ENCODE data around the gene TGFBR3L. TPM values are rescaled to one million over a fixed set of nuclear protein-coding genes. Genes with fewer than 3 reads are reported as not detected.

Gene TGFBR3L
- total and polyA plus RNA-seq, 10 of the 15 experiments (the other 5 are each of a cell fraction or from before 2014, with no cell fraction given) = 0.20 to 0.23 TPM; not detected in 8

DNA sequence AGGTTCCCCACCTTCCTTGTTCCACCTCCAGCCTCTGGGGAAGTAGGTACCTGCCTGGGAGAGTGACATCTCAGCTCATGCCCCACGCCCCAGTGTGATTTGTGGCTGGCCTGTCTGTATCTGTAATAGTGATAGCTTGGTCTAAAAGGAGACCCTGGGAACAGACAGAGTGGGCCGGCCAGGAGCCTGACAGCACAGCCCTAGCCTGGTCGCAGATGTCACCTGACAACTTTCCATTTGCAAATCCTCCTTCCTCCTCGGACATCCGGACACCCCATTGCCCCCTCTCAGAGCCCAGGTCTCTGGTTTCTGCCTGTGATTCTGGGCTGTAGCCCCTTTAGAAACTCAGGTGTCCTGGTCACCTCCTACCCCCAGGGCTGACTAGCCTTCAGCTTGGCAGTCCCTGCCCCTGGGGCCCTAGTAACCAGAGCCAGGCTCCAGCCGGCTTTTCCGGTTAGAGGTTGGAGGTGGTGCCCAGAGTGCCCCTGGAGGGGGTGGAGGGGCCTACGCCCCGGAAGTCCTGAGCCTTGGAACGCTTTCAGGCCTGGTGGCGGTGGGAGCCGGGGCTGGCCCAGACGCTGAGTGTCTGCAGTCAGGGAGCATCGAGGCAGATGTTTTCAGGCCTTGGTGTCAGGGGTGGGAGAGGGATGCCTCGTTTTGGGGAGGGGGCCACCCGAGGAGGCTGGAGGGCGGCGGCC lies 19.9 kb upstream of the TGFBR3L start:
- ChIA-PET CTCF (no interaction called here), SMC1A (ENCODE audit: uncharacterized antibody, unreplicated experiment) (no interaction called here), POLR2A (no interaction called here), RAD21 (ENCODE audit: unreplicated experiment) (no interaction called here)
- TF ChIP-seq BCLAF1 (IDR thresholded peaks at IDR 0.05) (no peak), SRF (IDR thresholded peaks at IDR 0.05; ENCODE audit: low read depth in 2 of 2, low read length in 2 of 2) (no peak), CHD1 (IDR thresholded peaks at IDR 0.05; ENCODE audit: low read depth, low read length) (no peak), ZBTB11 (CRISPR knock-in tag; IDR thresholded peaks at IDR 0.05) (no peak), SMAD5 (IDR thresholded peaks at IDR 0.05; ENCODE audit: low read depth) (no peak), ZNF687 (IDR thresholded peaks at IDR 0.05) (no peak), NR2F1 (conservative IDR thresholded peaks at IDR 0.05) (no peak), USF1 (IDR thresholded peaks at IDR 0.05; ENCODE audit: borderline replicate concordance, extremely low read length, insufficient read depth, low read depth, low read length) (no peak), POLR2AphosphoS2 (IDR thresholded peaks at IDR 0.05; ENCODE audit: low read depth, low read length) (no peak), ZNF622 (IDR thresholded peaks at IDR 0.05) (no peak), DPF2 (IDR thresholded peaks at IDR 0.05) (no peak), NR2C1 (IDR thresholded peaks at IDR 0.05) (no peak)
- FAIRE-seq (no peak), DNase-seq (ENCODE audit: low read depth, low spot score) (no peak), ATAC-seq (peak; percentile 21; the same call in 2 of the 3 replicates)
- H3K27ac ChIP-seq (ENCODE audit: control insufficient read depth, insufficient read depth) = no peak overlapping the region
- BruUV-seq (replicated peaks) = no TSS peak
- no peak overlapping the region for H3K4me3 ChIP-seq
- no peak overlapping the region for H2AFZ ChIP-seq (ENCODE audit: control insufficient read depth, low read depth, low read length)
- 43% methylated on average over 18 of the region's 18 CpGs for WGBS (ENCODE audit: insufficient coverage, insufficient replicate concordance, low lambda C conversion rate, missing lambda C conversion rate)
- H3K4me1 ChIP-seq (ENCODE audit: control insufficient read depth, insufficient read depth, low read length) = no peaks in the 10 kb centered on the region
- no peaks in the 10 kb centered on the region for H3K36me3 ChIP-seq (ENCODE audit: control insufficient read depth in 2 of 2, insufficient read depth in 2 of 2, low read length in 1 of 2)
- no peaks in the 10 kb centered on the region for H3K79me2 ChIP-seq (ENCODE audit: control insufficient read depth, insufficient read depth, low read length)
- no peak overlapping the region for H3K4me2 ChIP-seq (ENCODE audit: control insufficient read depth, insufficient read depth)
- no peaks in the 10 kb centered on the region for H4K20me1 ChIP-seq (ENCODE audit: control insufficient read depth, insufficient read depth)
- no peaks in the 10 kb centered on the region for H3K9me3 ChIP-seq (replicated peaks; ENCODE audit: control insufficient read depth, insufficient read depth, low read length)
- intact Hi-C loops (cut with micrococcal nuclease; ENCODE audit: unreplicated experiment) (no loop called here), in situ Hi-C loops (cut with MboI) (no loop called here)
- no peaks in the 10 kb centered on the region; a peak in 1 of 4 replicates for H3K27me3 ChIP-seq (replicated peaks in 1 of 2; ENCODE audit: control insufficient read depth in 2 of 2, insufficient read depth in 2 of 2, low read length in 1 of 2)
- no peak overlapping the region for H3K9ac ChIP-seq (ENCODE audit: control insufficient read depth, insufficient read depth, low read length)

All from GM12878 (cell line).